Neural crest cell (in vitro differentiated cells): Measurements from ENCODE around the gene EPC1. TPM values are rescaled to one million over a fixed set of nuclear protein-coding genes. Genes with fewer than 3 reads are reported as not detected.
"Not testable (repeated sequence)": the region's sequence is repeated elsewhere in the genome, so short reads cannot be mapped to it uniquely, and the experiment has no call there.

Source experiments
- DNase-seq: peaks from one replicate; pipeline ENCODE4 v3.0.0; 2021; ENCODE audit warnings: low read depth, mixed read lengths, low spot score
- H3K27ac Mint-ChIP-seq: one replicate; pipeline ENCODE4 v1.8.0; 2021; ENCODE audit warnings: mild to moderate bottlenecking, mixed read lengths; ENCODE audit not compliant: unreplicated experiment
- H3K27me3 Mint-ChIP-seq: 2 replicates; pipeline ENCODE4 v1.8.0; 2021; ENCODE audit warnings: low read depth, mild to moderate bottlenecking, mixed read lengths
- H3K36me3 Mint-ChIP-seq: 2 replicates; pipeline ENCODE4 v1.8.0; 2021; ENCODE audit warnings: low read depth, mild to moderate bottlenecking, mixed read lengths
- H3K4me1 Mint-ChIP-seq: 2 replicates; pipeline ENCODE4 v1.8.0; 2021; ENCODE audit warnings: mixed read lengths
- H3K4me3 Mint-ChIP-seq: one replicate; pipeline ENCODE4 v1.8.0; 2021; ENCODE audit warnings: mild to moderate bottlenecking, mixed read lengths
- H3K9me3 Mint-ChIP-seq: 2 replicates; pipeline ENCODE4 v1.8.0; 2021; ENCODE audit warnings: mixed read lengths
- long read RNA-seq: library from polyadenylated mRNA; unstranded; transcript quantifications from one replicate; pipeline ENCODE4 v2.0.0, GENCODE V29; 2020
- total RNA-seq: library from RNA; stranded (reverse); gene quantifications from 2 replicates; pipeline ENCODE4 v1.2.1, GENCODE V29; 2021
- TF ChIP-seq, protein P1 (sequence below): fragments of 200-600 bp; sonication (generic); conservative IDR thresholded peaks from 2 replicates; pipeline ENCODE4 v1.5.0; 2021; ENCODE audit warnings: antibody characterized with exemption, mild to moderate bottlenecking

Gene EPC1, protein sequence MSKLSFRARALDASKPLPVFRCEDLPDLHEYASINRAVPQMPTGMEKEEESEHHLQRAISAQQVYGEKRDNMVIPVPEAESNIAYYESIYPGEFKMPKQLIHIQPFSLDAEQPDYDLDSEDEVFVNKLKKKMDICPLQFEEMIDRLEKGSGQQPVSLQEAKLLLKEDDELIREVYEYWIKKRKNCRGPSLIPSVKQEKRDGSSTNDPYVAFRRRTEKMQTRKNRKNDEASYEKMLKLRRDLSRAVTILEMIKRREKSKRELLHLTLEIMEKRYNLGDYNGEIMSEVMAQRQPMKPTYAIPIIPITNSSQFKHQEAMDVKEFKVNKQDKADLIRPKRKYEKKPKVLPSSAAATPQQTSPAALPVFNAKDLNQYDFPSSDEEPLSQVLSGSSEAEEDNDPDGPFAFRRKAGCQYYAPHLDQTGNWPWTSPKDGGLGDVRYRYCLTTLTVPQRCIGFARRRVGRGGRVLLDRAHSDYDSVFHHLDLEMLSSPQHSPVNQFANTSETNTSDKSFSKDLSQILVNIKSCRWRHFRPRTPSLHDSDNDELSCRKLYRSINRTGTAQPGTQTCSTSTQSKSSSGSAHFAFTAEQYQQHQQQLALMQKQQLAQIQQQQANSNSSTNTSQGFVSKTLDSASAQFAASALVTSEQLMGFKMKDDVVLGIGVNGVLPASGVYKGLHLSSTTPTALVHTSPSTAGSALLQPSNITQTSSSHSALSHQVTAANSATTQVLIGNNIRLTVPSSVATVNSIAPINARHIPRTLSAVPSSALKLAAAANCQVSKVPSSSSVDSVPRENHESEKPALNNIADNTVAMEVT
- 44.4 and 48.4 TPM in 2 replicates for total RNA-seq
- long read RNA-seq, full-length matches to known transcripts = 5 of 21 reads
- long read RNA-seq, partial matches to known transcripts = 8 of 21 reads
- long read RNA-seq, other reads (novel, unspliced or antisense) = 8 of 21 reads

- no peaks in the 10 kb centered on the region for H3K36me3 Mint-ChIP-seq
- H3K4me3 Mint-ChIP-seq = peak within 1 kb of the TSS; percentile 97
- H3K4me1 Mint-ChIP-seq = peaks cover 48% of the 10 kb centered on the region
- peak within 1 kb of the TSS; percentile 100 for H3K27ac Mint-ChIP-seq
- H3K27me3 Mint-ChIP-seq = no peaks in the 10 kb centered on the region
- no peaks in the 10 kb centered on the region for H3K9me3 Mint-ChIP-seq
- TF ChIP-seq, protein P1, sequence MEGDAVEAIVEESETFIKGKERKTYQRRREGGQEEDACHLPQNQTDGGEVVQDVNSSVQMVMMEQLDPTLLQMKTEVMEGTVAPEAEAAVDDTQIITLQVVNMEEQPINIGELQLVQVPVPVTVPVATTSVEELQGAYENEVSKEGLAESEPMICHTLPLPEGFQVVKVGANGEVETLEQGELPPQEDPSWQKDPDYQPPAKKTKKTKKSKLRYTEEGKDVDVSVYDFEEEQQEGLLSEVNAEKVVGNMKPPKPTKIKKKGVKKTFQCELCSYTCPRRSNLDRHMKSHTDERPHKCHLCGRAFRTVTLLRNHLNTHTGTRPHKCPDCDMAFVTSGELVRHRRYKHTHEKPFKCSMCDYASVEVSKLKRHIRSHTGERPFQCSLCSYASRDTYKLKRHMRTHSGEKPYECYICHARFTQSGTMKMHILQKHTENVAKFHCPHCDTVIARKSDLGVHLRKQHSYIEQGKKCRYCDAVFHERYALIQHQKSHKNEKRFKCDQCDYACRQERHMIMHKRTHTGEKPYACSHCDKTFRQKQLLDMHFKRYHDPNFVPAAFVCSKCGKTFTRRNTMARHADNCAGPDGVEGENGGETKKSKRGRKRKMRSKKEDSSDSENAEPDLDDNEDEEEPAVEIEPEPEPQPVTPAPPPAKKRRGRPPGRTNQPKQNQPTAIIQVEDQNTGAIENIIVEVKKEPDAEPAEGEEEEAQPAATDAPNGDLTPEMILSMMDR = no peak
- peak; percentile 73 for DNase-seq
Measured at GRCh38 chr10:32346551-32347362, at the start of gene EPC1. TSS of gene EPC1 (minus strand) at chr10:32347158. CDS start at chr10:32346915, 243 bp downstream.

DNA sequence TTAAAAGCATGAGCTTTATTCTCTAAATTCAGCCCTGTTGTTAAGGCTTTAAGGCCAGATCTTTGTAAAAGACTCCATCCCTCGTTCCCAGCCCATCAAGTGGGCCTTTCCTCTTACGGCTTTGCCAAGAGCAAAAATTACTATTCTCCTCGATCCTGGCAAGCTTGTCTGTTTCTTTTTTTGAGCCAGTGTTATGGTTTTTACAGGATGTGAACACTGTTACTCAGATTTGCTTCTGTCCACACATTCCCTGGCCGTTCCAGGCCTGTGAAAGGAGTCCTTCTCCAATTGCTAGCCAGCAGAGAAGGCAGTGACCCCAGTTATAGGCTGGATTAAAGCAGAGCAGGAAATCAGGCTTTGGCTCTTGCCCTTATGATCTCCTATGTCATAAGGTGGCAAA is 47.0 kb upstream of the EPC1 start:
- Mint-ChIP-seq H3K4me1 (no peaks in the 10 kb centered on the region), H3K36me3 (no peaks in the 10 kb centered on the region), H3K9me3 (no peaks in the 10 kb centered on the region), H3K27me3 (no peaks in the 10 kb centered on the region), H3K4me3 (no peak overlapping the region), H3K27ac (no peak overlapping the region)
- no peak for DNase-seq
- TF ChIP-seq, protein P1 = no peak

GRCh38 chr10:32392284-32392683 is 45.3 kb upstream of the EPC1 start:
- not testable (repeated sequence) for H3K27ac Mint-ChIP-seq, DNase-seq, H3K9me3 Mint-ChIP-seq, H3K27me3 Mint-ChIP-seq, H3K4me1 Mint-ChIP-seq, H3K36me3 Mint-ChIP-seq, H3K4me3 Mint-ChIP-seq

DNA sequence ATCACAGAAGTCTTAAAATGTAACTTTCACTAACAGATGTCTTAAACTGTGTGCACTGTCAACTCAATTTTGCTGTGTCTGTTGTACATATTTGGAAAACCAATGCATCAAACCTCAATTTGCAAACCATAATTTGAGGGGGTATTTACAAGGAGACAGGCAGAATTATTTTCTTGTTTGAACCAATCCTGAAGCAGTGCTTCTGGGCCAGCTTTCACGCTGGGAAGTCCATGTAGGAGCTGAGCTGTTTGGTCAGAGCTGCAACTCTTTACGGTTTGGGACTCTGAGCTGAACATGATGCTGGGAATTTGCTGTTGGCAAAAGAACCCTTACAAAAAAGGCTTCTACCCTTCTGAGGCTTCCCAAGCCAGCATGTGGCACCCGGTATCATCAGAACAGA is 43.2 kb upstream of the EPC1 start:
- Mint-ChIP-seq H3K27ac (no peak overlapping the region), H3K27me3 (no peaks in the 10 kb centered on the region)

GRCh38 chr10:32388258-32389027 is 41.5 kb upstream of the EPC1 start:
- Mint-ChIP-seq H3K36me3 (no peaks in the 10 kb centered on the region), H3K4me3 (no peak overlapping the region), H3K27me3 (no peaks in the 10 kb centered on the region), H3K27ac (no peak overlapping the region), H3K9me3 (no peaks in the 10 kb centered on the region), H3K4me1 (no peaks in the 10 kb centered on the region)
- DNase-seq = no peak
- TF ChIP-seq, protein P1 = no peak

More for the DNA sequence above, 43.2 kb upstream of the EPC1 start:
- DNase-seq = no peak
- no peaks in the 10 kb centered on the region for H3K36me3 Mint-ChIP-seq
- H3K4me1 Mint-ChIP-seq = no peaks in the 10 kb centered on the region
- no peaks in the 10 kb centered on the region for H3K9me3 Mint-ChIP-seq
- TF ChIP-seq, protein P1 = no peak
- no peak overlapping the region for H3K4me3 Mint-ChIP-seq
